ENCODE results near the gene ACOX1.

ACOX1 gene

GRCh38 chr17:75933808-75934207 lies 45.2 kb downstream of the ACOX1 start:
- DNase-seq (ENCODE audit: low spot score), result no peak

- DNase-seq (ENCODE audit: low spot score), result no peak
Observed at GRCh38 chr17:75932852-75933251, 46.1 kb downstream of the ACOX1 start.

GRCh38 chr17:75931062-75931461 lies 47.9 kb downstream of the ACOX1 start:
- no peak for DNase-seq (ENCODE audit: low spot score)

- peak; percentile 33 for DNase-seq (ENCODE audit: low spot score)
Observed at GRCh38 chr17:75927286-75927922, 51.6 kb downstream of the ACOX1 start.

- no peak for DNase-seq (ENCODE audit: low spot score)
Observed at GRCh38 chr17:75926456-75926855, 52.5 kb downstream of the ACOX1 start.

GRCh38 chr17:75925912-75926311 lies 53.1 kb downstream of the ACOX1 start:
- no peak for DNase-seq (ENCODE audit: low spot score)

- no peak for DNase-seq (ENCODE audit: low spot score)
Observed at GRCh38 chr17:75925103-75925502, 53.9 kb downstream of the ACOX1 start.

GRCh38 chr17:75922963-75923874 lies 55.7 kb downstream of the ACOX1 start:
- no peak for DNase-seq (ENCODE audit: low spot score)

- no peak for DNase-seq (ENCODE audit: low spot score)
Observed at GRCh38 chr17:75922173-75922961, 56.6 kb downstream of the ACOX1 start.

- DNase-seq (ENCODE audit: low spot score), result no peak
Observed at GRCh38 chr17:75921596-75921995, 57.4 kb downstream of the ACOX1 start.

GRCh38 chr17:75920045-75920560 lies 58.9 kb downstream of the ACOX1 start:
- no peak for DNase-seq (ENCODE audit: low spot score)

- DNase-seq (ENCODE audit: low spot score), result no peak
Observed at GRCh38 chr17:75919611-75920010, 59.4 kb downstream of the ACOX1 start.

- no peak for DNase-seq (ENCODE audit: low spot score)
Observed at GRCh38 chr17:75917917-75918445, 61.0 kb downstream of the ACOX1 start.

GRCh38 chr17:75917141-75917916 lies 61.6 kb downstream of the ACOX1 start:
- no peak for DNase-seq (ENCODE audit: low spot score)

GRCh38 chr17:75915268-75915667 lies 63.7 kb downstream of the ACOX1 start:
- DNase-seq (ENCODE audit: low spot score), result no peak

GRCh38 chr17:75914643-75915267 lies 64.2 kb downstream of the ACOX1 start:
- DNase-seq (ENCODE audit: low spot score), result no peak

GRCh38 chr17:75913537-75914210 lies 65.3 kb downstream of the ACOX1 start:
- no peak for DNase-seq (ENCODE audit: low spot score)

- no peak for DNase-seq (ENCODE audit: low spot score)
Observed at GRCh38 chr17:75910699-75911098, 68.3 kb downstream of the ACOX1 start.

- peak; percentile 40 for DNase-seq (ENCODE audit: low spot score)
Observed at GRCh38 chr17:75909812-75910274, 69.1 kb downstream of the ACOX1 start.
